Body of pancreas (tissue), 4 donors: Measurements from ENCODE around the gene MAP3K5.

ENCODE experiments used
- POLR2A ChIP-seq, 3 donors: fragments of 450-650 bp; IDR thresholded peaks; one replicate each; pipeline ENCODE4 v1.6.1; 2016; ENCODE audit warnings: antibody characterized with exemption in 3 of 3, mild to moderate bottlenecking in 2 of 3
- TF ChIP-seq, protein P1 (sequence below), 7 experiments: fragments of 450-650 bp in 4 of 7; fragments of 200-600 bp in 3 of 7; sonication (generic) in 3 of 7; IDR thresholded peaks; one replicate each; pipeline ENCODE4 v1.5.1; 2016 to 2019; ENCODE audit warnings: antibody characterized with exemption in 7 of 7

DNA sequence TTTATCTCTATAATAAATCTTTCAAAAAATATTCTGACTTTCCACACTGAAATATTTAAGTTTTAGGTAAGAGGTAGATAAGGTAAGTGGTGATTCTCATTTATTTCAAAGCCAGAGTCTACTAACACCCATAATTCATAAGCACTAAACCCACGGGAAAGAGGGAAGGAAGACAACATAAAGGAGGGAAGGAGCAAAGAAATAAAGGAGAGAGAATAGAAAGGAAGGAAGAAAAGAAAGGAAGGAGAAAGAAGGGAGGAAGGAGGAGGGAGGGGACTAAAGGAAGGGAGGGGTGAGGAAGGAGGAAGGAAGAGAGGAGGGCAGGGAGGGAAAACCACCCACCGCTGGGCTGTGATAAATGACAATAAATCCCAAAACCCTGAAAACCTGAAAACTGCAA, 25.2 kb downstream of the MAP3K5 start:
- no peak for TF ChIP-seq POLR2A (IDR thresholded peaks at IDR 0.05)
- TF ChIP-seq, protein P1, sequence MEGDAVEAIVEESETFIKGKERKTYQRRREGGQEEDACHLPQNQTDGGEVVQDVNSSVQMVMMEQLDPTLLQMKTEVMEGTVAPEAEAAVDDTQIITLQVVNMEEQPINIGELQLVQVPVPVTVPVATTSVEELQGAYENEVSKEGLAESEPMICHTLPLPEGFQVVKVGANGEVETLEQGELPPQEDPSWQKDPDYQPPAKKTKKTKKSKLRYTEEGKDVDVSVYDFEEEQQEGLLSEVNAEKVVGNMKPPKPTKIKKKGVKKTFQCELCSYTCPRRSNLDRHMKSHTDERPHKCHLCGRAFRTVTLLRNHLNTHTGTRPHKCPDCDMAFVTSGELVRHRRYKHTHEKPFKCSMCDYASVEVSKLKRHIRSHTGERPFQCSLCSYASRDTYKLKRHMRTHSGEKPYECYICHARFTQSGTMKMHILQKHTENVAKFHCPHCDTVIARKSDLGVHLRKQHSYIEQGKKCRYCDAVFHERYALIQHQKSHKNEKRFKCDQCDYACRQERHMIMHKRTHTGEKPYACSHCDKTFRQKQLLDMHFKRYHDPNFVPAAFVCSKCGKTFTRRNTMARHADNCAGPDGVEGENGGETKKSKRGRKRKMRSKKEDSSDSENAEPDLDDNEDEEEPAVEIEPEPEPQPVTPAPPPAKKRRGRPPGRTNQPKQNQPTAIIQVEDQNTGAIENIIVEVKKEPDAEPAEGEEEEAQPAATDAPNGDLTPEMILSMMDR (IDR thresholded peaks at IDR 0.05): no peak
